Chondrocyte (in vitro differentiated cells): ENCODE data around the gene KIF16B. TPM values are rescaled to one million over a fixed set of nuclear protein-coding genes. Genes with fewer than 3 reads are reported as not detected.

Source experiments
- DNase-seq: peaks from one replicate; pipeline ENCODE4 v3.0.0; 2021; ENCODE audit warnings: mixed read lengths, low spot score
- H3K27ac Mint-ChIP-seq: one replicate; pipeline ENCODE4 v1.8.0; 2021; ENCODE audit warnings: mild to moderate bottlenecking, moderate library complexity, mixed read lengths; ENCODE audit not compliant: unreplicated experiment
- H3K27me3 Mint-ChIP-seq: 2 replicates; pipeline ENCODE4 v1.8.0; 2021; ENCODE audit warnings: low read depth, mixed read lengths
- H3K36me3 Mint-ChIP-seq: 2 replicates; pipeline ENCODE4 v1.8.0; 2021; ENCODE audit warnings: low read depth, mixed read lengths
- H3K4me1 Mint-ChIP-seq: 2 replicates; pipeline ENCODE4 v1.8.0; 2021; ENCODE audit warnings: low read depth, mild to moderate bottlenecking, mixed read lengths
- H3K4me3 Mint-ChIP-seq: one replicate; pipeline ENCODE4 v1.8.0; 2021; ENCODE audit warnings: mild to moderate bottlenecking, moderate library complexity, mixed read lengths; ENCODE audit not compliant: unreplicated experiment
- H3K9me3 Mint-ChIP-seq: 2 replicates; pipeline ENCODE4 v1.8.0; 2021; ENCODE audit warnings: low read depth, mixed read lengths
- total RNA-seq: library from RNA; stranded (reverse); gene quantifications from 3 replicates; pipeline ENCODE4 v1.2.1, GENCODE V29; 2021
- TF ChIP-seq, protein P1 (sequence below): fragments of 200-600 bp; sonication (generic); IDR thresholded peaks from 2 replicates; pipeline ENCODE4 v1.5.0; 2021; ENCODE audit warnings: antibody characterized with exemption, mild to moderate bottlenecking, moderate library complexity

KIF16B gene
- total RNA-seq, 1 donor from 2014 or later, result 11.2 TPM

DNA sequence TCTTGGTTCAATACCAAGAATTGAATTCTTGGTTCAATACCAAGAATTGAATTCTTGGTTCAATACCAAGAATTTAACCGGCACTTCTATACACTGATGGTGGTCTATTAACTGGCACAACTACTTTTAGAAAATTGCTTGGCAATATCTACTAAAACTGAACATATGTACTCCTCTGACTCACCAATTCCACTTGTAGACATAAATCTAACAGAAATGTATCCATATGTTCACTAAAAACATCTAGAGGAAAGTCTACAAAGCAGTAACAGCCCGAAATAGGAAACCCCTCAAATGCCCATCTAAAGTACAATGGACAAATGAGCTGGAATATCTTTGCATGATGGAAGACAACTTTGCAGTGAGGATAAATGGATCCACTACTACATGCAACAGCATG, 71.9 kb downstream of the KIF16B start:
- H3K27me3 Mint-ChIP-seq, result no peaks in the 10 kb centered on the region
- TF ChIP-seq, protein P1, sequence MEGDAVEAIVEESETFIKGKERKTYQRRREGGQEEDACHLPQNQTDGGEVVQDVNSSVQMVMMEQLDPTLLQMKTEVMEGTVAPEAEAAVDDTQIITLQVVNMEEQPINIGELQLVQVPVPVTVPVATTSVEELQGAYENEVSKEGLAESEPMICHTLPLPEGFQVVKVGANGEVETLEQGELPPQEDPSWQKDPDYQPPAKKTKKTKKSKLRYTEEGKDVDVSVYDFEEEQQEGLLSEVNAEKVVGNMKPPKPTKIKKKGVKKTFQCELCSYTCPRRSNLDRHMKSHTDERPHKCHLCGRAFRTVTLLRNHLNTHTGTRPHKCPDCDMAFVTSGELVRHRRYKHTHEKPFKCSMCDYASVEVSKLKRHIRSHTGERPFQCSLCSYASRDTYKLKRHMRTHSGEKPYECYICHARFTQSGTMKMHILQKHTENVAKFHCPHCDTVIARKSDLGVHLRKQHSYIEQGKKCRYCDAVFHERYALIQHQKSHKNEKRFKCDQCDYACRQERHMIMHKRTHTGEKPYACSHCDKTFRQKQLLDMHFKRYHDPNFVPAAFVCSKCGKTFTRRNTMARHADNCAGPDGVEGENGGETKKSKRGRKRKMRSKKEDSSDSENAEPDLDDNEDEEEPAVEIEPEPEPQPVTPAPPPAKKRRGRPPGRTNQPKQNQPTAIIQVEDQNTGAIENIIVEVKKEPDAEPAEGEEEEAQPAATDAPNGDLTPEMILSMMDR, result no peak

DNA sequence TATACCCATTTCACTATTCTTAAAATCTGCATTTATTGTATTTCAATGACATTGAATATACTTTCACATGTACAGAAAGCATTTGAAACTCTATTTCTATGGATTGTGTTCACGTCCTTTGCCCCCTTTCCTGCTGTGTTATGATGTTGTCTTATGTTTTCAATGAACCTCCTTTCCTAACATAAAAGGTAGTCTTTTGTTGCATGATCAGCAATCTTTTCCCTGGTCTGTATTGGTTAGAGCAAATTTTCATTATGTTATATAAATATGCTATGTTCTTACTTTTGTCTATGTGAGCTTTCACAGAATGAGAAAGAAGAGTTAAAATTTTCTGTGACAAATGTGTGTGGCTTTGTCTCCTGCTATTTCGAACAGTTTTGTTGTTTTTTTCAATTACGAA, 73.1 kb downstream of the KIF16B start:
- TF ChIP-seq, protein P1, result no peak
- no peak for DNase-seq
- Mint-ChIP-seq H3K9me3 (no peaks in the 10 kb centered on the region), H3K4me1 (peaks cover 12% of the 10 kb centered on the region), H3K36me3 (peaks cover 13% of the 10 kb centered on the region), H3K27me3 (no peaks in the 10 kb centered on the region), H3K27ac (no peak overlapping the region), H3K4me3 (no peak overlapping the region)

More for the DNA sequence above, 71.9 kb downstream of the KIF16B start:
- H3K36me3 Mint-ChIP-seq, result peaks cover 20% of the 10 kb centered on the region
- peaks cover 12% of the 10 kb centered on the region for H3K4me1 Mint-ChIP-seq
- no peak overlapping the region for H3K4me3 Mint-ChIP-seq
- no peak overlapping the region for H3K27ac Mint-ChIP-seq
- no peaks in the 10 kb centered on the region for H3K9me3 Mint-ChIP-seq
- DNase-seq, result no peak

DNA sequence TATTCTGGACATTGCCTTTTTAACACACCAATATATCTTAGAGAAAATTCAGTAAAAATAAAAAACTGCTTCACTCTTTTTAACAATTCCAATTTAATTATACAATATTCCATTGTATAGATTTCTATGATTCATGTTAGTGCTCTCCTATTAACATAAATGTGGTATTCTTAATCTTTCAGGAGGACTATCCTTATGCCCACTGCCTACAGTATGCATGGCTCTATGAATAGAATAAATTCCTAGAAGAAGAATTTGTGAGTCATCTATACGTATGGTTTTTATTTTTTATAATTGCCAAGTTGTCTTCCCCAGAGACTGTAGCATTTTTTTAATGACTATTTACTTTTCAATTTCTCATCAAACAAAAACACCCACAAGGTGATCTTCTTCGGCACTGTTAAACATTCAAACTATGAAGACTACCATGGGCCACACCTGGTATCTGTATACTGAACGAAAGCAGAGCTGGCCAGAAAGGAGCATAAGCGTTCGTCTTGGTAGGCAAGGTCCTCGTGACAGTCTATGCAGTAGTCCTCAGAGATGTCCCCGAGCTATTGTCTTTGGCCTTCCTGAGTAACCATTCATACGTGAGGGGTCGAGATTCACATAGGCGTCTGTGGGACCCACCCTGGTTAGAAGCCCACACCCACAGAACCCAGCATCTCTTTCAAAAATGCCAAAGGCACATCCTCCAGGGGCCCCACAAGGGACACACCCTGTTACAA, 74.6 kb downstream of the KIF16B start:
- Mint-ChIP-seq H3K9me3 (no peaks in the 10 kb centered on the region), H3K27me3 (no peaks in the 10 kb centered on the region), H3K4me1 (peaks cover 12% of the 10 kb centered on the region), H3K27ac (no peak overlapping the region), H3K36me3 (peaks cover 14% of the 10 kb centered on the region), H3K4me3 (no peak overlapping the region)
- TF ChIP-seq, protein P1, result no peak
- DNase-seq, result no peak

DNA sequence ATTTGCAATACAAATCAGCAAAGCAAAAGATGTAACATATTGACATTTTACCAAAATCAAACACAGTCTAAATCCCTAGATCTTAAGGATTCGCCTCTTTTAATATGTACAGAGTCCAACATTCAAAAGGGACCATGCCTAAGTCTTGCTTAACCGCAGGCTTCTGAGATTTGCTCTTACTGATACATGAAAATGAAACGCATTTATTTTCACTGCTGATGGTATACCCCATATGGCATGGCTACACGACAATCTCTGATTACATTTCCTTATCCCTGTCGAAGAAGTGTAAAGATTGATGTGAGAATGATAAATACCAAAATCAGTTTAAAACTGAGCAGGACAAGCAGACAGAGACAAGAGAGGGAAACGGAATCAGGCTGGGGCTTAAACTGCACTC, 75.4 kb downstream of the KIF16B start:
- H3K27ac Mint-ChIP-seq, result no peak overlapping the region
- TF ChIP-seq, protein P1, result no peak
- H3K36me3 Mint-ChIP-seq, result peaks cover 7% of the 10 kb centered on the region
- no peaks in the 10 kb centered on the region for H3K9me3 Mint-ChIP-seq
- H3K27me3 Mint-ChIP-seq, result no peaks in the 10 kb centered on the region
- DNase-seq, result no peak
- H3K4me3 Mint-ChIP-seq, result no peak overlapping the region
- peaks cover 12% of the 10 kb centered on the region for H3K4me1 Mint-ChIP-seq

DNA sequence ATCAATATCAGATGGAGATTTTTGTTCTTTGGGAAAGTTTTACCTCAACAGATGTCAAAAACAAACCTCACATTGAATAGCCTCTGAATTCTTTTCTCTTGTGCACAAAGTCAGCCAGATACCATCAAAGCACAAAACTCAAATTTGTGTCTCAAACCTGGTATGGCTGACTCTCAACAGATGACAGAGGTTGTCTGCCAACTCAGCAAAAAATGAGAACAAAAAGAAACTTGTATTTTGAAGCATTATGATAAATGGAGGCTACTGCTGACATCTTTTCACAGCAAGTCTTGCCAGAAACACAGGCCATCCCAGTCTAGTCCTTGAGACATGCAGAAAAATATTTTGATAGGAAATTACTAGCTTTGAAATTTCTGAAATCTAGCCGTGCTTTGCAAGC, 79.8 kb downstream of the KIF16B start:
- H3K4me3 Mint-ChIP-seq, result no peak overlapping the region
- peaks cover 5% of the 10 kb centered on the region for H3K4me1 Mint-ChIP-seq
- peaks cover 9% of the 10 kb centered on the region for H3K36me3 Mint-ChIP-seq
- H3K9me3 Mint-ChIP-seq, result no peaks in the 10 kb centered on the region
- no peak overlapping the region for H3K27ac Mint-ChIP-seq
- no peak for DNase-seq
- H3K27me3 Mint-ChIP-seq, result no peaks in the 10 kb centered on the region
- TF ChIP-seq, protein P1, result no peak
